Liver (tissue), 9 donors: ENCODE measurements around the gene CPNE1. TPM values are rescaled to one million over a fixed set of nuclear protein-coding genes. Genes with fewer than 3 reads are reported as not detected.
A peak's percentile ranks its signal among the peaks of the same experiment; 100 is the strongest.

Experiments
- DNase-seq: peaks from one replicate; pipeline ENCODE4 v3.0.0-alpha.2; 2017; ENCODE audit warnings: low spot score
- H3K27ac ChIP-seq, 2 donors: one replicate each; pipeline ENCODE4 v1.7.0; 2013; ENCODE audit warnings: inconsistent platforms in 2 of 2, low read length in 2 of 2, control low read depth in 1 of 2, low read depth in 1 of 2, mild to moderate bottlenecking in 1 of 2
- H3K27me3 ChIP-seq, 4 donors: one replicate each; pipeline versions ENCODE4 v1.6.1 to v1.7.0; 2013; ENCODE audit warnings: low read length in 3 of 4, inconsistent platforms in 1 of 4, mild to moderate bottlenecking in 1 of 4, moderate library complexity in 1 of 4; ENCODE audit not compliant: control insufficient read depth in 4 of 4, insufficient read depth in 4 of 4
- H3K36me3 ChIP-seq, 4 donors: one replicate each; pipeline versions ENCODE4 v1.6.1 to v1.7.0; 2013; ENCODE audit warnings: low read length in 3 of 4, mild to moderate bottlenecking in 3 of 4, low read depth in 1 of 4, moderate library complexity in 1 of 4; ENCODE audit not compliant: control insufficient read depth in 4 of 4, insufficient read depth in 3 of 4
- H3K4me1 ChIP-seq, 4 donors: one replicate each; pipeline versions ENCODE4 v1.6.1 to v1.7.0; 2013; ENCODE audit warnings: low read length in 3 of 4, mild to moderate bottlenecking in 3 of 4, moderate library complexity in 1 of 4; ENCODE audit not compliant: control insufficient read depth in 4 of 4, insufficient read depth in 4 of 4
- H3K4me3 ChIP-seq, 3 donors: one replicate each; pipeline versions ENCODE4 v1.6.1 to v1.7.0; 2013; ENCODE audit warnings: low read length in 3 of 3, control low read depth in 1 of 3, low read depth in 1 of 3, mild to moderate bottlenecking in 1 of 3
- H3K9ac ChIP-seq, 2 donors: one replicate each; pipeline ENCODE4 v1.7.0; 2013; ENCODE audit warnings: low read length in 2 of 2, mild to moderate bottlenecking in 2 of 2, moderate library complexity in 2 of 2, control low read depth in 1 of 2, low read depth in 1 of 2
- H3K9me3 ChIP-seq, 4 donors: one replicate each; pipeline versions ENCODE4 v1.6.1 to v1.7.0; 2013; ENCODE audit warnings: low read length in 3 of 4; ENCODE audit not compliant: control insufficient read depth in 4 of 4
- CTCF ChIP-seq: fragments of 150-350 bp; IDR thresholded peaks from 2 replicates; pipeline ENCODE4 v1.5.1; 2017; ENCODE audit warnings: improper control_type of control experiment, low read depth, low read length; ENCODE audit not compliant: missing input control
- GABPA ChIP-seq, 2 donors: IDR thresholded peaks in 1 of 2; conservative IDR thresholded peaks in 1 of 2; 2 replicates each; pipeline ENCODE4 v1.6.1; 2016; ENCODE audit warnings: antibody characterized with exemption in 2 of 2, mild to moderate bottlenecking in 1 of 2, moderate library complexity in 1 of 2
- HNF4A ChIP-seq, 2 donors: conservative IDR thresholded peaks; 2 replicates each; pipeline ENCODE4 v1.6.1; 2016; ENCODE audit warnings: antibody characterized with exemption in 2 of 2, mild to moderate bottlenecking in 2 of 2
- RAD21 ChIP-seq, 2 donors: IDR thresholded peaks; 2 replicates each; pipeline ENCODE4 v1.6.1; 2016; ENCODE audit warnings: antibody characterized with exemption in 2 of 2, mild to moderate bottlenecking in 2 of 2
- RXRA ChIP-seq, 2 donors: IDR thresholded peaks; 2 replicates each; pipeline ENCODE4 v1.6.1; 2017 to 2018; ENCODE audit warnings: antibody characterized with exemption in 2 of 2, mild to moderate bottlenecking in 1 of 2
- YY1 ChIP-seq: IDR thresholded peaks from 2 replicates; pipeline ENCODE4 v1.6.1; 2016; ENCODE audit warnings: antibody characterized with exemption, mild to moderate bottlenecking
- ZBTB33 ChIP-seq: IDR thresholded peaks from 2 replicates; pipeline ENCODE4 v1.6.1; 2016; ENCODE audit warnings: antibody characterized with exemption
- WGBS: extraction: QIAGEN DNeasy Blood & Tissue Kit; methylation state at CpG from one replicate; pipeline ENCODE4 v1.1.7; 2013; 5-methylcytosine and 5-hydroxymethylcytosine counted together
- polyA plus RNA-seq, 2 donors: library from polyadenylated mRNA; stranded (reverse) in 1 of 2; unstranded in 1 of 2; fragments of 200-250 nt in 1 of 2; fragments of >200 nt in 1 of 2; fragmentation: Nextera tagmentation in 1 of 2; extraction: Ambion mirVana in 1 of 2; gene quantifications; one replicate each; pipeline versions ENCODE4 v1.2.1 to v1.2.3, GENCODE V29; 2013 to 2015
- total RNA-seq, 2 donors: library from RNA; depleted of rRNA; stranded (reverse); fragments of >200 nt; gene quantifications; one replicate each; pipeline ENCODE4 v1.2.3, GENCODE V29; 2014
- donor health status: healthy.
- donor health status: healthy.
- donor health status: healthy.
- donor health status: healthy.
- donor health status: healthy.

Gene CPNE1
- total and polyA plus RNA-seq, 4 donors = 25.5 to 55.4 (median 50.5) TPM

GRCh38 chr20:35619196-35620095 lies 45.3 kb downstream of the CPNE1 start:
- H3K36me3 ChIP-seq = peaks cover 0 to 2% (median 0%) of the 10 kb centered on the region in 4 donors
- H3K27me3 ChIP-seq = no peaks in the 10 kb centered on the region
- no peak overlapping the region for H3K27ac ChIP-seq
- DNase-seq = peak; percentile 74
- H3K4me3 ChIP-seq = peak overlapping the region in 2 of 3 donors; percentile 37 to 42
- TF ChIP-seq YY1 (peak; percentile 37), RXRA (IDR thresholded peaks at IDR 0.05) (peak; percentile 11 to 24), HNF4A (conservative IDR thresholded peaks at IDR 0.05) (no peak), CTCF (peak; percentile 11), GABPA (IDR thresholded peaks at IDR 0.05 in 1 of 2, conservative IDR thresholded peaks at IDR 0.05 in 1 of 2) (no peak), RAD21 (IDR thresholded peaks at IDR 0.05) (peak in 1 of 2 donors; percentile 8)
- H3K9ac ChIP-seq = peak overlapping the region in 1 of 2 donors; percentile 21
- peaks cover 15 to 37% (median 25%) of the 10 kb centered on the region in 4 donors for H3K4me1 ChIP-seq
- 8% methylated on average over 49 of the region's 49 CpGs for WGBS
- H3K9me3 ChIP-seq = no peaks in the 10 kb centered on the region

- 10% methylated on average over 35 of the region's 35 CpGs for WGBS
- no peaks in the 10 kb centered on the region for H3K27me3 ChIP-seq
- peak overlapping the region in 1 of 3 donors; percentile 37 for H3K4me3 ChIP-seq
- peaks cover 15 to 37% (median 25%) of the 10 kb centered on the region in 4 donors for H3K4me1 ChIP-seq
- DNase-seq = no peak
- no peak for TF ChIP-seq ZBTB33
- H3K9ac ChIP-seq = no peak overlapping the region
- H3K27ac ChIP-seq = no peak overlapping the region
- H3K9me3 ChIP-seq = no peaks in the 10 kb centered on the region
- H3K36me3 ChIP-seq = peaks cover 0 to 2% (median 0%) of the 10 kb centered on the region in 4 donors
These were observed 46.2 kb downstream of the CPNE1 start for GRCh38 chr20:35618263-35619131.
